Memory B cell (primary cell): ENCODE results near the gene ZACN.
"Not testable (repeated sequence)": the region's sequence is repeated elsewhere in the genome, so short reads cannot be mapped to it uniquely, and the experiment has no call there.

Experiments
- ATAC-seq: fragments of 150-1000 bp; cut with Tn5 transposase; 2 replicates; pipeline ENCODE4 v1.10.0; 2021; ENCODE audit warnings: low read depth, mild to moderate bottlenecking, moderate library complexity
- DNase-seq, 2 donors: peaks; one replicate each; pipeline ENCODE4 v3.0.0; 2022; ENCODE audit warnings: low spot score in 2 of 2
- H3K27ac Mint-ChIP-seq: one replicate; pipeline ENCODE4 v1.8.0; 2022; ENCODE audit warnings: mild to moderate bottlenecking, moderate library complexity, mixed read lengths
- H3K27me3 Mint-ChIP-seq: one replicate; pipeline ENCODE4 v1.8.0; 2022; ENCODE audit warnings: mixed read lengths
- H3K36me3 Mint-ChIP-seq: one replicate; pipeline ENCODE4 v1.8.0; 2022; ENCODE audit warnings: mild to moderate bottlenecking, mixed read lengths
- H3K4me1 Mint-ChIP-seq: one replicate; pipeline ENCODE4 v1.8.0; 2022; ENCODE audit warnings: mixed read lengths
- H3K4me3 Mint-ChIP-seq: one replicate; pipeline ENCODE4 v1.8.0; 2022; ENCODE audit warnings: mild to moderate bottlenecking, moderate library complexity, mixed read lengths
- H3K9me3 Mint-ChIP-seq: one replicate; pipeline ENCODE4 v1.8.0; 2022; ENCODE audit warnings: mixed read lengths

Gene ZACN

GRCh38 chr17:76078860-76079534, at the start of gene ZACN:
ZACN (plus strand) TSS chr17:76079182; CDS start chr17:76079265, 83 bp downstream.
- H3K36me3 Mint-ChIP-seq, result no peaks in the 10 kb centered on the region
- H3K27me3 Mint-ChIP-seq, result peaks cover 18% of the 10 kb centered on the region
- H3K4me3 Mint-ChIP-seq, result no peak within 1 kb of the TSS
- DNase-seq, result no peak
- no peak for ATAC-seq
- H3K9me3 Mint-ChIP-seq, result no peaks in the 10 kb centered on the region
- H3K4me1 Mint-ChIP-seq, result peaks cover 15% of the 10 kb centered on the region
- H3K27ac Mint-ChIP-seq, result peak within 1 kb of the TSS; percentile 93

GRCh38 chr17:76032073-76032779, 46.8 kb upstream of the ZACN start:
- DNase-seq, result no peak
- H3K27me3 Mint-ChIP-seq, result peaks cover 2% of the 10 kb centered on the region
- no peak overlapping the region for H3K4me3 Mint-ChIP-seq
- H3K27ac Mint-ChIP-seq, result no peak overlapping the region
- no peaks in the 10 kb centered on the region for H3K36me3 Mint-ChIP-seq
- peaks cover 7% of the 10 kb centered on the region for H3K4me1 Mint-ChIP-seq
- H3K9me3 Mint-ChIP-seq, result no peaks in the 10 kb centered on the region
- no peak for ATAC-seq

- Mint-ChIP-seq H3K27me3 (no peaks in the 10 kb centered on the region), H3K4me3 (no peak overlapping the region), H3K27ac (no peak overlapping the region), H3K36me3 (no peaks in the 10 kb centered on the region), H3K9me3 (no peaks in the 10 kb centered on the region), H3K4me1 (peaks cover 7% of the 10 kb centered on the region)
- DNase-seq (no peak), ATAC-seq (no peak)
These were observed 46.2 kb upstream of the ZACN start for GRCh38 chr17:76032780-76033108.

- Mint-ChIP-seq H3K27me3 (no peaks in the 10 kb centered on the region), H3K36me3 (no peaks in the 10 kb centered on the region), H3K4me1 (peaks cover 7% of the 10 kb centered on the region), H3K9me3 (no peaks in the 10 kb centered on the region), H3K4me3 (no peak overlapping the region), H3K27ac (no peak overlapping the region)
- DNase-seq (no peak), ATAC-seq (no peak)
These were observed 45.8 kb upstream of the ZACN start for GRCh38 chr17:76033139-76033538.

GRCh38 chr17:76034428-76035350, 44.3 kb upstream of the ZACN start:
- Mint-ChIP-seq H3K9me3 (no peaks in the 10 kb centered on the region), H3K27ac (no peak overlapping the region), H3K4me1 (peaks cover 1% of the 10 kb centered on the region), H3K4me3 (no peak overlapping the region), H3K27me3 (no peaks in the 10 kb centered on the region), H3K36me3 (peaks cover 11% of the 10 kb centered on the region)
- no peak for DNase-seq
- no peak for ATAC-seq

- peaks cover 21% of the 10 kb centered on the region for H3K36me3 Mint-ChIP-seq
- H3K4me1 Mint-ChIP-seq, result no peaks in the 10 kb centered on the region
- no peaks in the 10 kb centered on the region for H3K27me3 Mint-ChIP-seq
- DNase-seq (no peak), ATAC-seq (no peak)
- H3K9me3 Mint-ChIP-seq, result no peaks in the 10 kb centered on the region
- H3K4me3 Mint-ChIP-seq, result no peak overlapping the region
- H3K27ac Mint-ChIP-seq, result no peak overlapping the region
These were observed 42.3 kb upstream of the ZACN start for GRCh38 chr17:76036497-76037261.

GRCh38 chr17:76038050-76038449, 40.9 kb upstream of the ZACN start:
- DNase-seq (no peak), ATAC-seq (no peak)
- Mint-ChIP-seq H3K9me3 (no peaks in the 10 kb centered on the region), H3K36me3 (peaks cover 21% of the 10 kb centered on the region), H3K27ac (peak overlapping the region; percentile 1), H3K4me3 (no peak overlapping the region), H3K4me1 (no peaks in the 10 kb centered on the region), H3K27me3 (no peaks in the 10 kb centered on the region)

- Mint-ChIP-seq H3K27ac (no peak overlapping the region), H3K4me3 (no peak overlapping the region), H3K4me1 (no peaks in the 10 kb centered on the region), H3K9me3 (no peaks in the 10 kb centered on the region), H3K36me3 (peaks cover 27% of the 10 kb centered on the region), H3K27me3 (no peaks in the 10 kb centered on the region)
- ATAC-seq (no peak), DNase-seq (no peak)
These were observed 39.9 kb upstream of the ZACN start for GRCh38 chr17:76039121-76039520.

- Mint-ChIP-seq H3K27me3 (no peaks in the 10 kb centered on the region), H3K36me3 (peaks cover 31% of the 10 kb centered on the region), H3K4me1 (no peaks in the 10 kb centered on the region), H3K4me3 (no peak overlapping the region), H3K9me3 (no peaks in the 10 kb centered on the region), H3K27ac (peak overlapping the region; percentile 50)
- DNase-seq (no peak), ATAC-seq (no peak)
These were observed 38.6 kb upstream of the ZACN start for GRCh38 chr17:76040376-76040775.

- H3K36me3 Mint-ChIP-seq, result peaks cover 35% of the 10 kb centered on the region
- not testable (repeated sequence) for DNase-seq, H3K4me1 Mint-ChIP-seq, H3K4me3 Mint-ChIP-seq, H3K9me3 Mint-ChIP-seq, ATAC-seq, H3K27me3 Mint-ChIP-seq, H3K27ac Mint-ChIP-seq
These were observed 36.1 kb upstream of the ZACN start for GRCh38 chr17:76042868-76043267.

- peaks cover 34% of the 10 kb centered on the region for H3K36me3 Mint-ChIP-seq
- ATAC-seq, H3K27ac Mint-ChIP-seq, H3K27me3 Mint-ChIP-seq, H3K4me1 Mint-ChIP-seq, H3K4me3 Mint-ChIP-seq, DNase-seq, H3K9me3 Mint-ChIP-seq: not testable (repeated sequence)
These were observed 34.4 kb upstream of the ZACN start for GRCh38 chr17:76044475-76045007.

- no peak for ATAC-seq
- H3K36me3 Mint-ChIP-seq, result peaks cover 35% of the 10 kb centered on the region
- DNase-seq, result no peak
- H3K4me1 Mint-ChIP-seq, result peaks cover 8% of the 10 kb centered on the region
- H3K4me3 Mint-ChIP-seq, result no peak overlapping the region
- no peaks in the 10 kb centered on the region for H3K9me3 Mint-ChIP-seq
- no peaks in the 10 kb centered on the region for H3K27me3 Mint-ChIP-seq
- H3K27ac Mint-ChIP-seq, result no peak overlapping the region
These were observed 32.9 kb upstream of the ZACN start for GRCh38 chr17:76046064-76046463.

GRCh38 chr17:76048025-76048605, 30.9 kb upstream of the ZACN start:
- ATAC-seq (no peak), DNase-seq (no peak)
- Mint-ChIP-seq H3K4me1 (peaks cover 8% of the 10 kb centered on the region), H3K36me3 (peaks cover 35% of the 10 kb centered on the region), H3K9me3 (no peaks in the 10 kb centered on the region), H3K27me3 (no peaks in the 10 kb centered on the region), H3K27ac (peak overlapping the region; percentile 6), H3K4me3 (no peak overlapping the region)
